ENCODE measurements around the gene MAGEA11. TPM values are rescaled to one million over a fixed set of nuclear protein-coding genes. Genes with fewer than 3 reads are reported as not detected.

MAGEA11 gene
- total and polyA plus RNA-seq, 9 donors: not detected

DNA sequence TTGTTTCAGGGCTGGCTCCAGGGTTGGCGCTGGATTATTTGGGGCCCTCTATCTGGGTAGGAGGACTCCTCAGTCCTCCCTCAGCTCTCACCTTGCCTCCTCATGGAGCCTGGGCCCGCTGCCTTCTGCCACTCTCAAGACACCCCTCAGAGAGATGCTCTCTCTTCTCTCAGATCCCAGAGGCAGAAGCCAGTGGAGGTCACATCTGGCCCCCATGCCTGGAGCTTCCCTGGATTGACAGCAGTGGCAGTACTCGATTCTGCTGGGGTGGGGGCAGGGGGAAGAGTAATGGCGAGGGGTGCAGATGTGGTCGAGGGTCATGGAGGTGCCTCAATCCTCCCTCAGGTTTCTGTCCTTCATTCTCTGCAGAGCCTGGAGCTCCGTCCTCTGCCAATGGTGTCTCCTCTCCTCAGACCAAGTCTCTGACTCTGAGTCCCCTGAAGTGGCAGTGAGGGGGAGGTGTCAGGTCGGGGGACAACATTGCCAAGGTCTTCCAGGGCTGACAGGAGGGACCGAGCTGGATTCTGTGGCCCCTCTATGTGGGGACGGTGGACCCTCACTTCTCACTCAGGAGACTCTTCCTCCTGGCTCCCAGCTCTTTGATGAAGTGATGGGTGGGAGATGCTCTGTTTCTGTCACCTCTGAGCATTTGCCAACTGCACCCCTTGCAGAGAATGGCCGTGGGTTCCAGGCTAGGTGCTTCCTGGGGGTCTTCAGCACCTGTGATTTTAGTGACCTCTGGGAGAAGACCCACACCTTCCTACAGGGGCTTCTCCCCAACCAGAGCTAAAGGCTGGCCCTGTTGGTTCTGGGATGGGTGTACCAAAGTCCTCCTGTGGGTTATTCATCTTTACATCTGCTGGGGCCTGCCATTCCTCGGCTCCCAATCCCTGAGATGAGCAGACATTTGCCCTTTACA, 51.1 kb downstream of the MAGEA11 start:
- Histone ChIP-seq H3K27me3 (no peaks in the 10 kb centered on the region), H3K4me1 (ENCODE audit: insufficient read depth) (no peaks in the 10 kb centered on the region), H3K9me3 (no peaks in the 10 kb centered on the region), H3K27ac (no peak overlapping the region), H3K4me3 (no peak overlapping the region), H3K36me3 (no peaks in the 10 kb centered on the region)
- 62 to 74% (median 63%) methylated on average over 10 to 11 of the region's 11 CpGs for WGBS, 3 donors
- TF ChIP-seq POLR2A (IDR thresholded peaks at IDR 0.05): no peak
- no peak for TF ChIP-seq EP300 (IDR thresholded peaks at IDR 0.05)
- no peak for TF ChIP-seq CTCF (IDR thresholded peaks at IDR 0.05)
- no peak for DNase-seq
- intact Hi-C loops (cut with DNase I): no loop called here

Small RNAs within 50 kb of the gene (small RNA-seq; reads per million reads assigned to genes)
- gene AC244098.1 (not detected), gene AC244098.2 (not detected), gene AC244098.3 (not detected)

Other genes with a start within 250 kb of the MAGEA11 start
- 100 to 1,000 TPM in 1 of 7 donors, 10 to 100 TPM in 6; 53.3 to 104 (median 76.1) TPM for gene IDS, start 206.8 kb upstream of the MAGEA11 start, total RNA-seq
- 100 to 1,000 TPM in 1 of 2 donors, 10 to 100 TPM in 1; 59.7 to 122 TPM for gene IDS, start 206.8 kb upstream of the MAGEA11 start, polyA plus RNA-seq
- 10 to 100 TPM in 6 of 7 donors, 1 to 10 TPM in 1; 8.7 to 23.6 (median 17.5) TPM for gene EOLA1, start 171.0 kb upstream of the MAGEA11 start, total RNA-seq
- gene EOLA1, start 171.0 kb upstream of the MAGEA11 start, polyA plus RNA-seq: 10 to 100 TPM; 17.2 to 27.5 TPM
- not detected for gene HSFX3, start 162.1 kb upstream of the MAGEA11 start, total RNA-seq
- gene HSFX3, start 162.1 kb upstream of the MAGEA11 start, polyA plus RNA-seq: not detected
- gene MAGEA9B, start 124.6 kb upstream of the MAGEA11 start, total RNA-seq: under 1 TPM in 1 of 7 donors, not detected in 6; 0.10 TPM
- not detected for gene MAGEA9B, start 124.6 kb upstream of the MAGEA11 start, polyA plus RNA-seq
- 1 to 10 TPM in 1 of 7 donors, under 1 TPM in 2, not detected in 4; 0.22 to 1.9 (median 0.66) TPM for gene HSFX2, start 116.7 kb upstream of the MAGEA11 start, total RNA-seq
- 1 to 10 TPM in 1 of 2 donors, under 1 TPM in 1; 0.70 to 1.7 TPM for gene HSFX2, start 116.7 kb upstream of the MAGEA11 start, polyA plus RNA-seq
- gene TMEM185A, start 80.3 kb upstream of the MAGEA11 start, total RNA-seq: 10 to 100 TPM; 18.7 to 43.5 (median 36.7) TPM
- 10 to 100 TPM; 30.1 to 63.1 TPM for gene TMEM185A, start 80.3 kb upstream of the MAGEA11 start, polyA plus RNA-seq
- gene HSFX1, start 62.0 kb downstream of the MAGEA11 start, total RNA-seq: 1 to 10 TPM; 1.7 to 4.9 (median 3.2) TPM
- gene HSFX1, start 62.0 kb downstream of the MAGEA11 start, polyA plus RNA-seq: 1 to 10 TPM in 1 of 2 donors, under 1 TPM in 1; 0.73 to 3.2 TPM
- not detected for gene MAGEA9, start 69.9 kb downstream of the MAGEA11 start, total RNA-seq
- gene MAGEA9, start 69.9 kb downstream of the MAGEA11 start, polyA plus RNA-seq: not detected
- not detected for gene MAGEA8, start 169.1 kb downstream of the MAGEA11 start, total RNA-seq
- gene MAGEA8, start 169.1 kb downstream of the MAGEA11 start, polyA plus RNA-seq: not detected
- not detected for gene HSFX4, start 217.5 kb downstream of the MAGEA11 start, total RNA-seq
- not detected for gene HSFX4, start 217.5 kb downstream of the MAGEA11 start, polyA plus RNA-seq
- gene EOLA2, start 226.4 kb downstream of the MAGEA11 start, total RNA-seq: 10 to 100 TPM; 23.0 to 37.9 (median 32.5) TPM
- 10 to 100 TPM; 16.4 to 23.7 TPM for gene EOLA2, start 226.4 kb downstream of the MAGEA11 start, polyA plus RNA-seq

All from ovary (tissue), 9 donors.